ENCODE data around the gene KIF1C. TPM values are rescaled to one million over a fixed set of nuclear protein-coding genes. Genes with fewer than 3 reads are reported as not detected.

KIF1C gene
- total RNA-seq, 1 experiment from 2014 or later: 85.6 TPM

DNA sequence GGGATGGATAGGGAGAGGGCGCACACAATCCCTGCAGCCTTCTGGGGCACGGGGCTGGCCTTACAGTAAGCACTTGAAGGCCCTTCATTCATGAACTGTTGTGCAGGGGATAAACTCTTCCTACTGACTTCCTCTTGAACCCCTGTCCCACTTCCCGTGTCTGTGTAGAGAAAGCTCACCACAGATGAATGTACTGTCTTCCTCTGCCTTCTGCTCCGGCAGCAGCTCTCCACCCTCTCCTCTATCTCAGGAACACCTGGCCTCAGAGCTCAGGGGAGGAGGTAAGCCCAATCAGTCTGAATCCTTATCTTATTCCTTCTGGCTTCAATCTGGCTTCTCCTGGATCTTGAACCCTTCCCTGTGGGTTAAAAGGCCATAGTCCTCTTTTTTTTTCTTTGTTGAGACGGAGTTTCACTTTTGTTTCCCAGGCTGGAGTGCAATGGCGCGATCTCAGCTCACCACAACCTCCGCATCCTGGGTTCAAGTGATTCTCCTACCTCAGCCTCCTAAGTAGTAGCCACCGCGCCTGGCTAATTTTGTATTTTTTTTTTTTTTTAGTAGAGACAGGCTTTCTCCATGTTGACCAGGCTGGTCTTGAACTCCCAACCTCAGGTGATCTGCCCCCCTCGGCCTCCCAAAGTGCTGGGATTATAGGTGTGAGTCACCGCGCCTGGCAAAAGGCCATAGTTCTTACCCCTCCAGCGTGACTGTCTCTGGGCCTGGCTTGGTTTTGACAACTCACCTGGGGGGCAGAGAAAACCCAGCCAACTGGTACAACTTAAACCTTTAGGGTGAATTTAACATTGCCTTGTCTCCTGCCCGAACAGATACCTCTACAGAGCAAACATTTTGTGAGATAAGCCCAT is 44.6 kb downstream of the KIF1C start:
- H3K4me1 ChIP-seq (ENCODE audit: insufficient read depth, low read length): no peaks in the 10 kb centered on the region
- H2BK20ac ChIP-seq (ENCODE audit: low read depth, low read length, poor library complexity, severe bottlenecking): no peak overlapping the region
- no peak overlapping the region for H3K18ac ChIP-seq (ENCODE audit: insufficient read length, low read depth, low read length)
- H2AFZ ChIP-seq (ENCODE audit: low read length): no peak overlapping the region
- no peak overlapping the region for H4K91ac ChIP-seq (ENCODE audit: insufficient read length, low read depth, low read length)
- no peak overlapping the region; a peak in 1 of 7 replicates for H3K27ac Mint-ChIP-seq
- no peak overlapping the region; a peak in 1 of 5 replicates for H3K4me3 Mint-ChIP-seq
- H2BK120ac ChIP-seq (ENCODE audit: low read depth, low read length, poor library complexity, severe bottlenecking): no peak overlapping the region
- no peak overlapping the region for H3K14ac ChIP-seq (ENCODE audit: insufficient read depth, low read length)
- H2AK5ac ChIP-seq (ENCODE audit: insufficient read length, low read length): no peak overlapping the region
- H2BK5ac ChIP-seq (ENCODE audit: insufficient read length, low read length): no peak overlapping the region
- no peak overlapping the region for H2BK12ac ChIP-seq (ENCODE audit: insufficient read length, low read depth, low read length)
- TF ChIP-seq, protein P1, sequence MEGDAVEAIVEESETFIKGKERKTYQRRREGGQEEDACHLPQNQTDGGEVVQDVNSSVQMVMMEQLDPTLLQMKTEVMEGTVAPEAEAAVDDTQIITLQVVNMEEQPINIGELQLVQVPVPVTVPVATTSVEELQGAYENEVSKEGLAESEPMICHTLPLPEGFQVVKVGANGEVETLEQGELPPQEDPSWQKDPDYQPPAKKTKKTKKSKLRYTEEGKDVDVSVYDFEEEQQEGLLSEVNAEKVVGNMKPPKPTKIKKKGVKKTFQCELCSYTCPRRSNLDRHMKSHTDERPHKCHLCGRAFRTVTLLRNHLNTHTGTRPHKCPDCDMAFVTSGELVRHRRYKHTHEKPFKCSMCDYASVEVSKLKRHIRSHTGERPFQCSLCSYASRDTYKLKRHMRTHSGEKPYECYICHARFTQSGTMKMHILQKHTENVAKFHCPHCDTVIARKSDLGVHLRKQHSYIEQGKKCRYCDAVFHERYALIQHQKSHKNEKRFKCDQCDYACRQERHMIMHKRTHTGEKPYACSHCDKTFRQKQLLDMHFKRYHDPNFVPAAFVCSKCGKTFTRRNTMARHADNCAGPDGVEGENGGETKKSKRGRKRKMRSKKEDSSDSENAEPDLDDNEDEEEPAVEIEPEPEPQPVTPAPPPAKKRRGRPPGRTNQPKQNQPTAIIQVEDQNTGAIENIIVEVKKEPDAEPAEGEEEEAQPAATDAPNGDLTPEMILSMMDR (conservative IDR thresholded peaks at IDR 0.05): no peak
- H3K56ac ChIP-seq (ENCODE audit: insufficient read length, low read depth, low read length): no peak overlapping the region
- no peaks in the 10 kb centered on the region; a peak in 1 of 7 replicates for H3K36me3 Mint-ChIP-seq (ENCODE audit: insufficient read depth in 1 of 3, low read depth in 3 of 3)
- WGBS (ENCODE audit: extremely low coverage, insufficient read length, low lambda C conversion rate): no CpG with 5 or more reads among the region's 15 CpGs
- no peaks in the 10 kb centered on the region for H3K23me2 ChIP-seq (ENCODE audit: insufficient read length, low read depth, low read length, poor library complexity, severe bottlenecking)
- no peaks in the 10 kb centered on the region for H3K9me3 ChIP-seq (ENCODE audit: control insufficient read depth, low read depth, low read length)
- no peak overlapping the region for H4K5ac ChIP-seq (ENCODE audit: insufficient read length, low read depth, low read length)
- no peak for DNase-seq
- H2BK15ac ChIP-seq (ENCODE audit: low read depth, low read length): no peak overlapping the region
- no peaks in the 10 kb centered on the region for H3K79me2 ChIP-seq (ENCODE audit: insufficient read depth, low read length)
- H3K9me3 Mint-ChIP-seq: no peaks in the 10 kb centered on the region; a peak in 1 of 5 replicates
- no peak overlapping the region for H3K23ac ChIP-seq (ENCODE audit: insufficient read length, low read depth, low read length)
- no peak overlapping the region for H3K27ac ChIP-seq (ENCODE audit: insufficient read length, low read depth, low read length)
- no peak overlapping the region for H3T11ph ChIP-seq (ENCODE audit: low read length)
- H3K9ac ChIP-seq (ENCODE audit: extremely low read depth, insufficient read length, low read length): no peak overlapping the region
- no peaks in the 10 kb centered on the region for H3K79me1 ChIP-seq (ENCODE audit: insufficient read depth, low read depth, low read length, poor library complexity, severe bottlenecking)
- H3K4ac ChIP-seq (ENCODE audit: low read depth, low read length): no peak overlapping the region
- no peak overlapping the region for H3K4me2 ChIP-seq (ENCODE audit: insufficient read depth, insufficient read length, low read length)
- H4K8ac ChIP-seq (replicated peaks; ENCODE audit: insufficient read length, low read depth, low read length): no peak overlapping the region
- no peaks in the 10 kb centered on the region for H4K20me1 ChIP-seq (ENCODE audit: control insufficient read depth, insufficient read depth, insufficient read length)
- no peaks in the 10 kb centered on the region for H3K27me3 ChIP-seq (ENCODE audit: insufficient read depth, low read length)
- H3K27me3 Mint-ChIP-seq (ENCODE audit: low read depth): peaks cover 14% of the 10 kb centered on the region
- H3K4me1 Mint-ChIP-seq: peaks cover 0 to 3% of the 10 kb centered on the region in 2 experiments; a peak in 1 of 4 replicates

All from H9 (cell line).